Stimulated activated naive B cell treated with anti-CD40 and anti-IgM and Interleukin-4, amounts not matched to agents 10 μg/mL and 1 μg/mL and 100 μg/mL, for 72 hours (primary cell): ENCODE data around the gene CPNE1.

Experiments
- ATAC-seq, 2 donors: fragments of 150-1000 bp; cut with Tn5 transposase; replicated peaks; 2 replicates each; pipeline ENCODE4 v1.10.0; 2021; ENCODE audit warnings: moderate library complexity in 1 of 2
- DNase-seq: peaks from one replicate; pipeline ENCODE4 v3.0.0; 2021
- H3K27ac Mint-ChIP-seq: one replicate; pipeline ENCODE4 v1.8.0; 2022; ENCODE audit warnings: mild to moderate bottlenecking, mixed read lengths
- H3K27me3 Mint-ChIP-seq, 2 donors: one replicate each; pipeline ENCODE4 v1.8.0; 2022; ENCODE audit warnings: mixed read lengths in 2 of 2
- H3K36me3 Mint-ChIP-seq, 2 donors: one replicate each; pipeline ENCODE4 v1.8.0; 2022; ENCODE audit warnings: mixed read lengths in 2 of 2, mild to moderate bottlenecking in 1 of 2
- H3K4me1 Mint-ChIP-seq, 2 donors: one replicate each; pipeline ENCODE4 v1.8.0; 2022; ENCODE audit warnings: mixed read lengths in 2 of 2, mild to moderate bottlenecking in 1 of 2
- H3K4me3 Mint-ChIP-seq, 2 donors: one replicate each; pipeline ENCODE4 v1.8.0; 2022; ENCODE audit warnings: mild to moderate bottlenecking in 2 of 2, mixed read lengths in 2 of 2, moderate library complexity in 1 of 2
- H3K9me3 Mint-ChIP-seq, 2 donors: one replicate each; pipeline ENCODE4 v1.8.0; 2022; ENCODE audit warnings: mixed read lengths in 2 of 2, mild to moderate bottlenecking in 1 of 2

CPNE1 gene

GRCh38 chr20:35598899-35599775 is 65.6 kb downstream of the CPNE1 start:
- Mint-ChIP-seq H3K27me3 (peaks cover 45 to 59% of the 10 kb centered on the region in 2 donors), H3K4me1 (peaks cover 8 to 26% of the 10 kb centered on the region in 2 donors), H3K4me3 (no peak overlapping the region), H3K36me3 (no peaks in the 10 kb centered on the region), H3K9me3 (no peaks in the 10 kb centered on the region), H3K27ac (no peak overlapping the region)
- ATAC-seq = no peak
- DNase-seq = no peak

DNA sequence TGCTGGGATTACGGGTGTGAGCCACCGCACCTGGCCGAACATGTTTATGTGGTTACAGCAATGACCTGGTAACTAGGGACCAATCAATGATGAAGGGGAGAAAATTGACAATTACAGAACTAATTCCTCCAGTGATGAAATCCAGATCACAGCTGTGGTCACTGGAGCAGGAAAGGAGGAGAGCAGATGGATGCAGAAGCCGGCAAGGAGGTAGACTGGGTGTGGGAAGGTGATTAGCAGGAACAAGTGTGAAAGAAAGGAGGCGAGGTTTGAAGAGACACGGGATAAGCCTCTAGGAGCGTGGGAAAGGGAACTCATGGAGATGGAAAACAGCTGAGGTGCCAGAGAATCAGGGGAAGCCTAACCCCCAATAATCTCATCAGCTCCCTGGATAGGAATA is 66.2 kb downstream of the CPNE1 start:
- H3K27ac Mint-ChIP-seq = no peak overlapping the region
- H3K4me3 Mint-ChIP-seq = no peak overlapping the region
- no peak for DNase-seq
- no peaks in the 10 kb centered on the region for H3K9me3 Mint-ChIP-seq
- no peaks in the 10 kb centered on the region for H3K36me3 Mint-ChIP-seq
- ATAC-seq = no peak
- H3K4me1 Mint-ChIP-seq = peaks cover 8 to 23% of the 10 kb centered on the region in 2 donors
- H3K27me3 Mint-ChIP-seq = peaks cover 44 to 55% of the 10 kb centered on the region in 2 donors

- H3K27me3 Mint-ChIP-seq = peaks cover 33 to 42% of the 10 kb centered on the region in 2 donors
These were observed 67.5 kb downstream of the CPNE1 start for GRCh38 chr20:35597186-35597585.

GRCh38 chr20:35595901-35596300 is 68.8 kb downstream of the CPNE1 start:
- no peak overlapping the region for H3K4me3 Mint-ChIP-seq
- H3K36me3 Mint-ChIP-seq = no peaks in the 10 kb centered on the region
- no peak overlapping the region for H3K27ac Mint-ChIP-seq
- ATAC-seq (no peak), DNase-seq (no peak)
- H3K4me1 Mint-ChIP-seq = peaks cover 3 to 10% of the 10 kb centered on the region in 2 donors
- H3K27me3 Mint-ChIP-seq = peaks cover 29 to 30% of the 10 kb centered on the region in 2 donors
- no peaks in the 10 kb centered on the region for H3K9me3 Mint-ChIP-seq

More at GRCh38 chr20:35597186-35597585, 67.5 kb downstream of the CPNE1 start:
- DNase-seq (no peak), ATAC-seq (no peak)
- Mint-ChIP-seq H3K36me3 (no peaks in the 10 kb centered on the region), H3K4me3 (no peak overlapping the region), H3K27ac (no peak overlapping the region), H3K9me3 (no peaks in the 10 kb centered on the region), H3K4me1 (peaks cover 8 to 23% of the 10 kb centered on the region in 2 donors)

DNA sequence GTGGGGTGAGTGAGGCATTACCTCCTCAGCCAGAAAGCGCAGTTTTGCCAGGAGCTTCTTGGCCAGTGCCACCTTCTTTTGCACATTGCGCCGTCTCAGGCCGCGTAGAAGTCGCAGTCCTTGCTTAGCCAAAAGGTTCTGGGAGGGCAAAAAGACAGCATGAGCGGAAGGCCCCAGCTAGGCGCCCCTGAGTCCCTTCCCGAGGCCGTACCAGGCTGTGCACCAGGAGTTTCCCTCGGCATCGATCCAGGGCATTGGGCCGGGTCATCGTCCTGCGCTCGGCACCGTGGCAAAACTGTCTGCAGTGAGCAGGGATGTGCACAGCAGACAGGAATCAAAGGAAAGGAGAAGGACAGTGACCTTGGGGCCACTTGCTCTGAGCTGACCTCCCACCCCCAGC is 69.2 kb downstream of the CPNE1 start:
- no peaks in the 10 kb centered on the region for H3K9me3 Mint-ChIP-seq
- H3K4me3 Mint-ChIP-seq = no peak overlapping the region
- no peak overlapping the region for H3K27ac Mint-ChIP-seq
- DNase-seq (no peak), ATAC-seq (no peak)
- no peaks in the 10 kb centered on the region for H3K36me3 Mint-ChIP-seq
- peaks cover 0 to 6% of the 10 kb centered on the region in 2 donors for H3K4me1 Mint-ChIP-seq
- H3K27me3 Mint-ChIP-seq = peaks cover 25% of the 10 kb centered on the region in 2 donors

- H3K27me3 Mint-ChIP-seq = peaks cover 6 to 8% of the 10 kb centered on the region in 2 donors
- DNase-seq = no peak
- H3K36me3 Mint-ChIP-seq = no peaks in the 10 kb centered on the region
- no peaks in the 10 kb centered on the region for H3K4me1 Mint-ChIP-seq
- H3K9me3 Mint-ChIP-seq = no peaks in the 10 kb centered on the region
- H3K27ac Mint-ChIP-seq = no peak overlapping the region
- no peak for ATAC-seq
- H3K4me3 Mint-ChIP-seq = no peak overlapping the region
These were observed 72.2 kb downstream of the CPNE1 start for GRCh38 chr20:35592339-35592974.

DNA sequence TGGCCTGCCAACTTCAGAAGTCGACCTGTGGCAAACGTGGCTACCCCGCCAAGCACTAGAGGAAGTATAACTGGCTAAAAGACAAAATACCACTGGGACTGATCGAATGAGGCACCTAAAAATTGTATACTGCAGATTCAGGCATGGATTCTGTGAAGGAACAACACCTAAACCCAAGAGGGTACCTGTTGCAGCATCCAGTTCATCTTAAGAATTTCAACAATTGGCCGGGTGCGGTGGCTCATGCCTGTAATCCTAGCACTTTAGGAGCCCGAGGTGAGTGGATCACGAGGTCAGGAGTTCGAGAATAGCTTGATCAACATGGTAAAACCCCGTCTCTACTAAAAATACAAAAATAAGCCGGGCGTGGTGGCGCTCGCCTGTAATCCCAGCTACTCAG is 76.3 kb downstream of the CPNE1 start:
- Mint-ChIP-seq H3K4me3 (no peak overlapping the region), H3K27ac (no peak overlapping the region), H3K9me3 (no peaks in the 10 kb centered on the region), H3K36me3 (peaks cover 0 to 1% of the 10 kb centered on the region in 2 donors), H3K27me3 (peaks cover 0 to 7% of the 10 kb centered on the region in 2 donors), H3K4me1 (no peaks in the 10 kb centered on the region)
- DNase-seq (no peak), ATAC-seq (no peak)

DNA sequence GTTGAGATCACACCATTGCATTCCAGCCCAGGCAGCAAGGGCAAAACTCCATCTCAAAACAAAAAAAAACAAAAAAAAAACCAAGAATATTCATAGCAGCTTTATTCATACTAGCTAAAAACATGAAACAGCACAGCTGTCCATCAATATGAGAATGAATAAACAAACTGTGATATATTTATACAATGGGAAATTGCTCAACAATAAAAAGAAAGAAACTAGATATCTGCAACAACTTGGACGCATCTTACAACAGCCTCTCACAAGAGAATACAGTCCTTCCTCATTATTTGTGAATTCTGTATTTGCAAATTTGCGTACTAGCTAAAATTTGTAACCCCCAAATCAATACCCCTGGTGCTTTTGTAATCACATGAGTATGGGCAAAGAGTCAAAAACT is 77.3 kb downstream of the CPNE1 start:
- Mint-ChIP-seq H3K27ac (no peak overlapping the region), H3K4me3 (no peak overlapping the region), H3K9me3 (peaks cover 0 to under 1% of the 10 kb centered on the region in 2 donors), H3K27me3 (peaks cover 0 to 7% of the 10 kb centered on the region in 2 donors), H3K4me1 (no peaks in the 10 kb centered on the region), H3K36me3 (peaks cover 0 to 1% of the 10 kb centered on the region in 2 donors)
- ATAC-seq = no peak
- DNase-seq = no peak

- Mint-ChIP-seq H3K27ac (no peak overlapping the region), H3K27me3 (peaks cover 0 to 7% of the 10 kb centered on the region in 2 donors), H3K36me3 (peaks cover 0 to 4% of the 10 kb centered on the region in 2 donors), H3K4me1 (no peaks in the 10 kb centered on the region), H3K4me3 (no peak overlapping the region), H3K9me3 (peaks cover 3 to 6% of the 10 kb centered on the region in 2 donors)
- DNase-seq = no peak
- no peak for ATAC-seq
These were observed 77.8 kb downstream of the CPNE1 start for GRCh38 chr20:35586751-35587425.

DNA sequence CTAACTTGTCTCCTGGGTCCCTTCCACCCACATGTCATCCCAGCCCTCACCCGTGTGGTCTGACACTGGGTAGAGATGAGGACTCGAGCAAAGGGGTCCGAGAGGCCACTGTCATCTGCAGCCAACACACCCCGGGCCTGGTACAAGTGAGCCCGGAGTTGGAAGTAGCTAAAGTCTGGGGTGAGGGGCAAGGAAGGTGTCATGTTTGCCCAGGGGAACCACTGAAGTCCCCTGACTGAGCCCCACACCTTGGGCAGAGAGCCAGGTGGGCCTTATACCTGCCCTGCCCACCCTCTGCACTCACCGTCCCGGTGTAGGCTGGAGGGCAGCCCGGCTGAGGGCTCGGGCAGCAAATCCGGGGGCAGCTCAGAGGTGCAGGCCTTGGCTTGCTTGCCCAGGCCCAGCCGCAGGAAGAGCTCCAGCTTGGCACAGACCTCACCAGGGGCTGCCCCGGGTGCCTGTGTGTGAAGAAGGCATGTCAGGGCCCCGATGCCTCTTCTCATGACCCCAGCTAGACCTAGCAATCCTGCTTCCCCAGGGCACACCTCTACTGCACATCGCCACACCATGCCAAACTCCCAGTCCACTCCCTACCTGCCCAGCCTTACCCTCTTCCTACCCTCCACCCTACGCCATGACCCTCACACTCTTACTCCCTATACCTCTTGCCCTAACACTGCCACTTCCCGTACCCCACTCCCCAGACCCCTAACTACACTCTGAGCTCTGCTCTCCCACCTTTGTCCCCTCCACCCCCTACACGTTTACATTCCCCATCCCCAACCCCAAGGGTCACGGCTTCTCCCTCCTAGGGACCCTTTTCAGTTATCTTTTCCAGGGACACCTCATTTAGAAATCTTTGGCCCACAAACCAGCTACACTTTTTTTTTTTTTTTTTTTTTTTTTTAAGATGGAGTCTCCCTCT is 80.8 kb downstream of the CPNE1 start:
- Mint-ChIP-seq H3K27me3 (peaks cover 2 to 10% of the 10 kb centered on the region in 2 donors), H3K4me3 (no peak overlapping the region), H3K9me3 (peaks cover 3 to 7% of the 10 kb centered on the region in 2 donors), H3K4me1 (no peaks in the 10 kb centered on the region), H3K36me3 (peaks cover 0 to 4% of the 10 kb centered on the region in 2 donors), H3K27ac (no peak overlapping the region)
- DNase-seq (no peak), ATAC-seq (no peak)

DNA sequence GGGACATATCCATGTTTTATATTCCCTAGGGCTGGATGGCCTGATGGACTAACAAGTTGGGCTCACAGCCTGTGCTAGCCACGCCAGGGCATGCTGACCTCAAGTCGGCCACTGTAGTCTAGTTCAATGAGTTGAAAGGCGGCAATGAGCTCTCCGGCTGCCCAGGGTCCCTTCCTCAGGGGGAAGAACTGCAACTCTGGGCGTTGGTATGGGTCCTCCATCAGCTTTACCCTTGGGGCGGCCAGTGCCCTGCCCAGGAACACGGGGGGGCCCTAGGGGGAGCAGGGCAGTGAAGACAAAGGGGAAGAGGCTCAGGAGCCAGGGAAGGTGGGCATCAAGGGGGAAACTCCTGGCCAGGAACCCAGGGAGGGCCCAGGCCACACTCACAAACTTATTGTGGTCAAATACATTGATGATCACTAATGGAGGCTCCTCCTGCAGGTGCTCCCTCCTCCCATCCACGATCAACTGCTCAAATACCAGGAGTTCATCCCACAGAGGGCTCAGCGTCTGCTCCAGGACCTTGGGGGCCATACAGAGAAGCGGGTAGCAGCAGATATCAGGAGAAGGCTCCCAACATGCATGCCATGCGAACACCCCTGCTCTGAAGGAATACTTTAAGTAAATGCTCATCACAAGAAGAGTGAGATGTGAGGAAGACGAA is 81.8 kb downstream of the CPNE1 start:
- Mint-ChIP-seq H3K4me1 (no peaks in the 10 kb centered on the region), H3K27ac (no peak overlapping the region), H3K36me3 (peaks cover 0 to 4% of the 10 kb centered on the region in 2 donors), H3K4me3 (no peak overlapping the region), H3K9me3 (peaks cover 3 to 7% of the 10 kb centered on the region in 2 donors), H3K27me3 (peaks cover 7 to 16% of the 10 kb centered on the region in 2 donors)
- DNase-seq = no peak
- ATAC-seq = no peak

GRCh38 chr20:35582131-35582530 is 82.6 kb downstream of the CPNE1 start:
- peaks cover 0 to 4% of the 10 kb centered on the region in 2 donors for H3K36me3 Mint-ChIP-seq
- ATAC-seq (no peak), DNase-seq (no peak)
- no peak overlapping the region for H3K4me3 Mint-ChIP-seq
- no peak overlapping the region for H3K27ac Mint-ChIP-seq
- H3K27me3 Mint-ChIP-seq = peaks cover 7 to 16% of the 10 kb centered on the region in 2 donors
- peaks cover 3 to 7% of the 10 kb centered on the region in 2 donors for H3K9me3 Mint-ChIP-seq
- H3K4me1 Mint-ChIP-seq = no peaks in the 10 kb centered on the region

- peaks cover 15 to 16% of the 10 kb centered on the region in 2 donors for H3K27me3 Mint-ChIP-seq
- H3K4me1 Mint-ChIP-seq = no peaks in the 10 kb centered on the region
- H3K4me3 Mint-ChIP-seq = no peak overlapping the region
- ATAC-seq (no peak), DNase-seq (no peak)
- peaks cover 3 to 7% of the 10 kb centered on the region in 2 donors for H3K9me3 Mint-ChIP-seq
- H3K36me3 Mint-ChIP-seq = peaks cover 0 to 3% of the 10 kb centered on the region in 2 donors
- H3K27ac Mint-ChIP-seq = no peak overlapping the region
These were observed 85.5 kb downstream of the CPNE1 start for GRCh38 chr20:35579196-35579595.
